Measurements from ENCODE around the gene CLDN3.

Gene CLDN3

DNA sequence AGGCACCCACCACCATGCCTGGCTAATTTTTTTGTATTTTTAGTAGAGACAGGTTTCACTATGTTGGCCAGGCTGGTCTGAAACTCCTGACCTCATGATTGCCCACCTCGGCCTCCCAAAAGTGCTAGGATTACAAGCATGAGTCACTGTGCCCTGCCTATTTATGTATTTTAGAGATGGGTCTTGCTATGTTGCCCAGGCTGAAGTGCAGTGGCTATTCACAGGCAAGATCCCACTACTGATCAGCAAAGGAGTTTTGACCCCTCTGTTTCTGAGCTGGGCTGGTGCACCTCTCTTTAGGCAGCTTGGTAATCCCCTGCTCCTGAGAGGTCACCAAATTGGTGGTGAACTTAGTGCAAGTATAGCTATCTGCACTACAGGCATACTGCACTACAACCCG lies 37.7 kb downstream of the CLDN3 start:
- H3K27ac ChIP-seq, result no peak overlapping the region; the same call in 1 of the 2 replicates
- TF ChIP-seq, protein P1, sequence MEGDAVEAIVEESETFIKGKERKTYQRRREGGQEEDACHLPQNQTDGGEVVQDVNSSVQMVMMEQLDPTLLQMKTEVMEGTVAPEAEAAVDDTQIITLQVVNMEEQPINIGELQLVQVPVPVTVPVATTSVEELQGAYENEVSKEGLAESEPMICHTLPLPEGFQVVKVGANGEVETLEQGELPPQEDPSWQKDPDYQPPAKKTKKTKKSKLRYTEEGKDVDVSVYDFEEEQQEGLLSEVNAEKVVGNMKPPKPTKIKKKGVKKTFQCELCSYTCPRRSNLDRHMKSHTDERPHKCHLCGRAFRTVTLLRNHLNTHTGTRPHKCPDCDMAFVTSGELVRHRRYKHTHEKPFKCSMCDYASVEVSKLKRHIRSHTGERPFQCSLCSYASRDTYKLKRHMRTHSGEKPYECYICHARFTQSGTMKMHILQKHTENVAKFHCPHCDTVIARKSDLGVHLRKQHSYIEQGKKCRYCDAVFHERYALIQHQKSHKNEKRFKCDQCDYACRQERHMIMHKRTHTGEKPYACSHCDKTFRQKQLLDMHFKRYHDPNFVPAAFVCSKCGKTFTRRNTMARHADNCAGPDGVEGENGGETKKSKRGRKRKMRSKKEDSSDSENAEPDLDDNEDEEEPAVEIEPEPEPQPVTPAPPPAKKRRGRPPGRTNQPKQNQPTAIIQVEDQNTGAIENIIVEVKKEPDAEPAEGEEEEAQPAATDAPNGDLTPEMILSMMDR (conservative IDR thresholded peaks at IDR 0.05), result no peak

DNA sequence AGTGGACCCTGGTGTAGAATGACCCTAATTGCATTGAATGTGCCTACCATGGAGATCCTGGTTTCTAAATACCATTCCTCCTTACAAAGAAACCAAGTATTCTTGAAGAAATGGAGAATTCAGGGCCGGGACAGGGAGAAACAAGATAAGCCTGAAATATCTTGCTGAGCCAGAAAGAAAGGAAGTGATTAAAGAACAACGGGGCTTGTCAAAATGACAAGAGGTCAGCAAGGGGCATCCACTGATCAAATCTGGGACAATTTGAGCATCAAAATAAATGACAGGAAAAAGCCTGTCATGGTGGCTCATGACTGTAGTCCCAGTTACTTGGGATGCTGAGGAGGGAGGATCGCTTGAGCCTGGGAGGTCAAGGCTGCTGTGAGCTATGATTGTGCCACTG lies 39.6 kb downstream of the CLDN3 start:
- H3K27ac ChIP-seq, result peak overlapping the region; percentile 83
- TF ChIP-seq, protein P1 (conservative IDR thresholded peaks at IDR 0.05), result no peak

DNA sequence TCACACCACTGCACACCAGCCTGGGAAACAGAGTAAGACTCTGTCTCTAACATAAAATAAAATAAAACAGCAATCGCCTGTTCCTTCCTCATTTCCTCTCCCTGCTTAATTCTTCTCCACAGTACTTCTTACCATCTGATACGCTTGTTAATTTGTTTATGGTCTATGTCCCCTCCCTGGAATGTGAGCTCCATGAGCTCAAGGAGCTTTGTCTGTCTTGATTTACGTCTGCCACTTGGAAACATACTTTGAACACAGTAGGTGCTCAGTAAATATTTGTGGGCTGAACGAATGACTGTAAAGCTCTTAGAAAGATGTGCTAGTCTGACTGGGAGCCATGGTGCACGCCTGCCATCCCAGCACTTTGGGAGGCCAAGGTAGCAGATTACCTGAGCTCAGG lies 41.5 kb downstream of the CLDN3 start:
- TF ChIP-seq, protein P1 (conservative IDR thresholded peaks at IDR 0.05), result no peak
- H3K27ac ChIP-seq, result peak overlapping the region; percentile 83; the same call in 1 of the 2 replicates

DNA sequence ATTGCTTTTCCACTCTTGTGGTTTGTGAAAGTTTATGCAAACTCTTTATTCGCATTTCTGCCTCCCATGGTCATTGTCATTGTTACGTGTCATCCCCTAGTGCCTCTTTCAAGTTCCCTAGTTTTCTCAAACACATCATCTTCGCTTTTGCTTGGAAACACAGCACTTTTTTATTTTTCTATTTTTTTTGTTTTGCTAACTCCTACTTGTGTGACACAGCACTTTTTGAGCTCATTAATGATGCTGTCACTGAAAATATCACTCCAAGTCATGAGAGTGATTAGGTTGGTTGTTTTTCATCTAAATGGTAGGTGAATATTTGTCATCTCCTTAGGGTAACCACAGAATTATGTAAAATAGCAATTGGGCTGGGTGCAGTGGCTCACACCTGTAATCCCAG lies 42.1 kb downstream of the CLDN3 start:
- TF ChIP-seq, protein P1 (conservative IDR thresholded peaks at IDR 0.05), result no peak
- no peak overlapping the region; the same call in 1 of the 2 replicates for H3K27ac ChIP-seq

DNA sequence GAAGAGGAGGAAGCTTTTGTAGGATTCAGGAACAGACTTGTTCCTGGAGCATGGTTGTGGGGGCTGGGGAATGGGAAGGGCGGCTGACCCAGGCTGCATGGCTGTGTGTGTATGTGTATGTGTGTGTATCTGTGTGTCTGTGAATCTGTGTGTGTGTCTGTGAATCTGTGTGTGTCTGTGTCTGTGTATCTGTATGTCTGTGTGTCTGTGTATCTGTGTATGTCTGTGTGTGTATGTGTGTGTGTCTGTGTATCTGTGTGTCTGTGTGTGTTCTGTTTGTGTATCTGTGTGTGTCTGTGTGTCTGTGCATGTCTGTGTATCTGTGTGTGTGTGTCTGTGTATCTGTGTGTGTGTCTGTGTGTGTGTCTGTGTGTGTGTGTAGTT lies 44.0 kb downstream of the CLDN3 start:
- TF ChIP-seq, protein P1 (conservative IDR thresholded peaks at IDR 0.05), result no peak; the same call in none of the 2 replicates
- peak overlapping the region; percentile 1; the same call in 1 of the 2 replicates for H3K27ac ChIP-seq

DNA sequence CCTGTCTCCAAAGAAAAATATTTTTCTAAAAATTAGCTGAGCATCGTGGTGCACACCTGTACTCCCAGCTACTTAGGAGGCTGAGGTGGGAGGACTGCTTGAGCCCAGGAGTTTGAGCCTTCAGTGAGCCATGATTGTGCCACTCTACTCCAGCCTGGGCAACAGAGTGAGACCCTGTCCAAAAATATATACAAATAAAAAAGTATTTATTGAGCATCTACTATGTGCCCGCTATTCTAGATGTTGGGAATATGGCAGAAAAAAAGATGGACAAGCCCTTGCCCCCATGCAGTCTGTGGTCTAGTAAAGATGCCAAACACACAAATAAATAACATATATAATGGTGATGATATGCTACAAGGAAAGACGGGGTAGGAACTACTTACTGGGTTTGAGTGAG lies 46.3 kb downstream of the CLDN3 start:
- no peak overlapping the region for H3K27ac ChIP-seq

DNA sequence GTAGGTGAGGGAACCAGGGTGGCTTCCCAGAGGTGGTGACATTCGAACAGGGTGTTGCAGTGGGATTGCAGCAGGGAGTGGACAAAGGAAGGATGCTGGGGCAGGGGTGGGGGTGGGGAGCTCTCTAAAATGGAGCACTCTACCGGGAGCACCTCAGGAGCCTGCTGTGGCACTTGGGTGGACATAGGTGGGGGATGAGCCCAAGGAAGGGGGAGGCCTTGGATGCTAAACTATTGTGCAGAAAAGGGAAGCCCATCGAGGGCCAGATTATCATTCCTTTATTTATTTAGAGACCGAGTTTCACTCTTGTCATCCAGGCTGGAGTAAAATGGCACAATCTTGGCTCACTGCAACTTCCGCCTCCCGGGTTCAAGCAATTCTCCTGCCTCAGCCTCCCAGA lies 47.3 kb downstream of the CLDN3 start:
- TF ChIP-seq, protein P1 (conservative IDR thresholded peaks at IDR 0.05), result no peak
- peak overlapping the region; percentile 73 for H3K27ac ChIP-seq

More for the DNA sequence above, 46.3 kb downstream of the CLDN3 start:
- TF ChIP-seq, protein P1 (conservative IDR thresholded peaks at IDR 0.05), result no peak

DNA sequence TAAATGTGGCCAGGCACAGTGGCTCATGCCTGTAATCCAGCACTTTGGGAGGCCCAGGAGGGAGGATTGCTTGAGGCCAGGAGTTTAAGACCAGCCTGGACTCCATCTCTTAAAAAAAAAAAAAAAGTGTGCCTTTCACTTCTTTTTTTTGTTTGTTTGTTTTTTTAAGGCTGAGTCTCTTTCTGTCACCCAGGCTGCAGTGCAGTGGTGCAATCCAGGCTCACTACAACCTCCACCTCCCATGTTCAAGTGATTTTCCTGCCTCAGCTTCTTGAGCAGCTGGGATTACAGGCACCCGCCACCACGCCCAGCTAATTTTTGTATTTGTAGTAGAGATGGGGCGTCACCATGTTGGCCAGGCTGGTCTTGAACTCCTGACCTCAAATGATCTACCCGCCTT lies 47.9 kb downstream of the CLDN3 start:
- peak overlapping the region; percentile 73 for H3K27ac ChIP-seq

Measured in VCaP (cell line).